GM23338 (cell line): ENCODE measurements around the gene PAQR5. TPM values are rescaled to one million over a fixed set of nuclear protein-coding genes. Genes with fewer than 3 reads are reported as not detected.

Source experiments
- ATAC-seq: fragments of 200-7000 bp; cut with Tn5 transposase; 3 replicates; pipeline ENCODE4 v1.9.1; 2020
- DNase-seq: peaks from one replicate; pipeline ENCODE4 v3.0.0-alpha.2; 2015; ENCODE audit warnings: low spot score
- H2AFZ ChIP-seq: fragments of 200-600 bp; sonication (generic); 2 replicates; pipeline ENCODE4 v1.8.0; 2016; ENCODE audit warnings: antibody characterized with exemption, mild to moderate bottlenecking, moderate library complexity
- H3F3A ChIP-seq: fragments of 200-600 bp; sonication (generic); replicated peaks from 2 replicates; pipeline ENCODE4 v1.8.0; 2017; ENCODE audit warnings: antibody characterized with exemption, mixed run types, low read depth
- H3K27ac ChIP-seq: fragments of 200-600 bp; sonication (generic); 2 replicates; pipeline ENCODE4 v1.6.1; 2016; ENCODE audit warnings: low read depth
- H3K27me3 ChIP-seq: fragments of 200-600 bp; sonication (generic); 2 replicates; pipeline ENCODE4 v1.8.0; 2016; ENCODE audit warnings: mild to moderate bottlenecking, mixed run types, moderate library complexity; ENCODE audit not compliant: insufficient read depth
- H3K36me3 ChIP-seq: fragments of 200-600 bp; sonication (generic); 2 replicates; pipeline ENCODE4 v1.8.0; 2016; ENCODE audit warnings: mild to moderate bottlenecking; ENCODE audit not compliant: insufficient read depth
- H3K4me1 ChIP-seq: fragments of 200-600 bp; sonication (generic); 2 replicates; pipeline ENCODE4 v1.8.0; 2016; ENCODE audit warnings: mild to moderate bottlenecking, moderate library complexity; ENCODE audit not compliant: insufficient read depth
- H3K4me2 ChIP-seq: fragments of 200-600 bp; sonication (generic); 2 replicates; pipeline ENCODE4 v1.7.1; 2017; ENCODE audit warnings: mixed run types
- H3K4me3 ChIP-seq: fragments of 200-600 bp; sonication (generic); 2 replicates; pipeline ENCODE4 v1.6.1; 2016; ENCODE audit warnings: mixed run types
- H3K79me2 ChIP-seq: fragments of 200-600 bp; sonication (generic); replicated peaks from 2 replicates; pipeline ENCODE4 v1.8.0; 2017; ENCODE audit warnings: mild to moderate bottlenecking; ENCODE audit not compliant: insufficient read depth
- H3K9me2 ChIP-seq: fragments of 200-600 bp; sonication (generic); 2 replicates; pipeline ENCODE4 v1.8.0; 2017; ENCODE audit not compliant: insufficient read depth
- H4K20me1 ChIP-seq: fragments of 200-600 bp; sonication (generic); replicated peaks from 2 replicates; pipeline ENCODE4 v1.8.0; 2017; ENCODE audit warnings: mild to moderate bottlenecking; ENCODE audit not compliant: insufficient read depth
- H3K27ac Mint-ChIP-seq: 2 replicates; pipeline ENCODE4 v1.8.0; 2020; ENCODE audit warnings: inconsistent platforms, mild to moderate bottlenecking, moderate library complexity, mixed read lengths
- H3K27me3 Mint-ChIP-seq: 3 replicates; pipeline ENCODE4 v1.8.0; 2022; ENCODE audit warnings: low read depth, mild to moderate bottlenecking, moderate library complexity, mixed read lengths, inconsistent platforms; ENCODE audit not compliant: insufficient read depth, poor library complexity
- H3K36me3 Mint-ChIP-seq: 3 replicates; pipeline ENCODE4 v1.8.0; 2021; ENCODE audit warnings: low read depth, mild to moderate bottlenecking, inconsistent platforms, moderate library complexity, mixed read lengths
- H3K4me1 Mint-ChIP-seq: 3 replicates; pipeline ENCODE4 v1.8.0; 2020; ENCODE audit warnings: mild to moderate bottlenecking, inconsistent platforms, mixed read lengths
- H3K4me3 Mint-ChIP-seq: 3 replicates; pipeline ENCODE4 v1.8.0; 2021; ENCODE audit warnings: moderate library complexity, mild to moderate bottlenecking, inconsistent platforms, mixed read lengths
- H3K9me3 Mint-ChIP-seq: 3 replicates; pipeline ENCODE4 v1.8.0; 2020; ENCODE audit warnings: moderate library complexity, mild to moderate bottlenecking, inconsistent platforms, mixed read lengths
- CREB1 ChIP-seq: fragments of 250-450 bp; sonication (Bioruptor Pico); IDR thresholded peaks from 2 replicates; pipeline ENCODE4 v1.5.0; 2020; ENCODE audit warnings: low read depth, mild to moderate bottlenecking, moderate library complexity
- EZH2 ChIP-seq: fragments of 200-600 bp; sonication (generic); IDR thresholded peaks from one replicate; pipeline ENCODE4 v1.8.0; 2017; ENCODE audit warnings: antibody characterized with exemption, mild to moderate bottlenecking, low read depth; ENCODE audit not compliant: unreplicated experiment
- EZH2phosphoT487 ChIP-seq: fragments of 200-600 bp; sonication (generic); IDR thresholded peaks from one replicate; pipeline ENCODE4 v1.8.1; 2018; ENCODE audit warnings: antibody characterized with exemption; ENCODE audit not compliant: unreplicated experiment
- JUNB ChIP-seq: IDR thresholded peaks from one replicate; pipeline ENCODE4 v1.6.1; 2016; ENCODE audit warnings: antibody characterized with exemption; ENCODE audit not compliant: unreplicated experiment
- NANOG ChIP-seq: IDR thresholded peaks from 2 replicates; pipeline ENCODE4 v1.6.1; 2016; ENCODE audit warnings: antibody characterized with exemption, borderline replicate concordance
- POLR2AphosphoS5 ChIP-seq: IDR thresholded peaks from 2 replicates; pipeline ENCODE4 v1.6.1; 2016; ENCODE audit warnings: antibody characterized with exemption, low read depth
- STAT1 ChIP-seq: IDR thresholded peaks from one replicate; pipeline ENCODE4 v1.6.1; 2016; ENCODE audit warnings: antibody characterized with exemption; ENCODE audit not compliant: unreplicated experiment
- ZNF114 ChIP-seq: fragments of 250-450 bp; sonication (Bioruptor Pico); IDR thresholded peaks from 2 replicates; pipeline ENCODE4 v1.5.0; 2020; ENCODE audit warnings: mild to moderate bottlenecking, moderate library complexity
- ZNF462 ChIP-seq: fragments of 250-450 bp; sonication (Bioruptor Pico); IDR thresholded peaks from 2 replicates; pipeline ENCODE4 v1.5.0; 2020; ENCODE audit warnings: mild to moderate bottlenecking, moderate library complexity
- polyA plus RNA-seq: library from polyadenylated mRNA; unstranded; fragments of >200 nt; fragmentation: Nextera tagmentation; extraction: Ambion mirVana; gene quantifications from 2 replicates; pipeline ENCODE4 v1.2.1, GENCODE V29; 2016
- total RNA-seq: library from RNA; depleted of rRNA; stranded (reverse); fragments of >200 nt; shearing (Covaris generic); gene quantifications from 2 replicates; pipeline ENCODE4 v1.2.3, GENCODE V29; 2014
- TF ChIP-seq, protein P1 (sequence below): IDR thresholded peaks from one replicate; pipeline ENCODE4 v1.6.1; 2018; ENCODE audit warnings: antibody characterized with exemption; ENCODE audit not compliant: unreplicated experiment

The PAQR5 gene
- total and polyA plus RNA-seq, 2 experiments from 2014 or later, result 8.7 to 14.5 TPM

GRCh38 chr15:69289342-69290146 is 9.2 kb upstream of the PAQR5 start:
- H3K79me2 ChIP-seq, result no peaks in the 10 kb centered on the region
- no peak overlapping the region for H3K4me3 Mint-ChIP-seq
- no peak overlapping the region for H3K27ac Mint-ChIP-seq
- no peaks in the 10 kb centered on the region for H4K20me1 ChIP-seq
- ATAC-seq (peak; percentile 75), DNase-seq (no peak)
- H2AFZ ChIP-seq, result peak overlapping the region; percentile 91
- no peaks in the 10 kb centered on the region for H3K9me3 Mint-ChIP-seq
- H3K27ac ChIP-seq, result no peak overlapping the region
- no peak overlapping the region for H3K4me3 ChIP-seq
- H3K36me3 Mint-ChIP-seq, result no peaks in the 10 kb centered on the region
- no peaks in the 10 kb centered on the region for H3K36me3 ChIP-seq
- peaks cover 10% of the 10 kb centered on the region for H3K4me1 Mint-ChIP-seq
- TF ChIP-seq STAT1 (no peak), EZH2phosphoT487 (no peak), POLR2AphosphoS5 (no peak), NANOG (no peak), JUNB (no peak)
- TF ChIP-seq, protein P1, sequence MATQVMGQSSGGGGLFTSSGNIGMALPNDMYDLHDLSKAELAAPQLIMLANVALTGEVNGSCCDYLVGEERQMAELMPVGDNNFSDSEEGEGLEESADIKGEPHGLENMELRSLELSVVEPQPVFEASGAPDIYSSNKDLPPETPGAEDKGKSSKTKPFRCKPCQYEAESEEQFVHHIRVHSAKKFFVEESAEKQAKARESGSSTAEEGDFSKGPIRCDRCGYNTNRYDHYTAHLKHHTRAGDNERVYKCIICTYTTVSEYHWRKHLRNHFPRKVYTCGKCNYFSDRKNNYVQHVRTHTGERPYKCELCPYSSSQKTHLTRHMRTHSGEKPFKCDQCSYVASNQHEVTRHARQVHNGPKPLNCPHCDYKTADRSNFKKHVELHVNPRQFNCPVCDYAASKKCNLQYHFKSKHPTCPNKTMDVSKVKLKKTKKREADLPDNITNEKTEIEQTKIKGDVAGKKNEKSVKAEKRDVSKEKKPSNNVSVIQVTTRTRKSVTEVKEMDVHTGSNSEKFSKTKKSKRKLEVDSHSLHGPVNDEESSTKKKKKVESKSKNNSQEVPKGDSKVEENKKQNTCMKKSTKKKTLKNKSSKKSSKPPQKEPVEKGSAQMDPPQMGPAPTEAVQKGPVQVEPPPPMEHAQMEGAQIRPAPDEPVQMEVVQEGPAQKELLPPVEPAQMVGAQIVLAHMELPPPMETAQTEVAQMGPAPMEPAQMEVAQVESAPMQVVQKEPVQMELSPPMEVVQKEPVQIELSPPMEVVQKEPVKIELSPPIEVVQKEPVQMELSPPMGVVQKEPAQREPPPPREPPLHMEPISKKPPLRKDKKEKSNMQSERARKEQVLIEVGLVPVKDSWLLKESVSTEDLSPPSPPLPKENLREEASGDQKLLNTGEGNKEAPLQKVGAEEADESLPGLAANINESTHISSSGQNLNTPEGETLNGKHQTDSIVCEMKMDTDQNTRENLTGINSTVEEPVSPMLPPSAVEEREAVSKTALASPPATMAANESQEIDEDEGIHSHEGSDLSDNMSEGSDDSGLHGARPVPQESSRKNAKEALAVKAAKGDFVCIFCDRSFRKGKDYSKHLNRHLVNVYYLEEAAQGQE, result no peak
- no peaks in the 10 kb centered on the region for H3K27me3 ChIP-seq
- H3K27me3 Mint-ChIP-seq, result no peaks in the 10 kb centered on the region
- peaks cover 7% of the 10 kb centered on the region; the same call in 1 of the 2 replicates for H3K4me1 ChIP-seq
- no peaks in the 10 kb centered on the region for H3F3A ChIP-seq
- H3K9me2 ChIP-seq, result no peaks in the 10 kb centered on the region
- H3K4me2 ChIP-seq, result no peak overlapping the region

DNA sequence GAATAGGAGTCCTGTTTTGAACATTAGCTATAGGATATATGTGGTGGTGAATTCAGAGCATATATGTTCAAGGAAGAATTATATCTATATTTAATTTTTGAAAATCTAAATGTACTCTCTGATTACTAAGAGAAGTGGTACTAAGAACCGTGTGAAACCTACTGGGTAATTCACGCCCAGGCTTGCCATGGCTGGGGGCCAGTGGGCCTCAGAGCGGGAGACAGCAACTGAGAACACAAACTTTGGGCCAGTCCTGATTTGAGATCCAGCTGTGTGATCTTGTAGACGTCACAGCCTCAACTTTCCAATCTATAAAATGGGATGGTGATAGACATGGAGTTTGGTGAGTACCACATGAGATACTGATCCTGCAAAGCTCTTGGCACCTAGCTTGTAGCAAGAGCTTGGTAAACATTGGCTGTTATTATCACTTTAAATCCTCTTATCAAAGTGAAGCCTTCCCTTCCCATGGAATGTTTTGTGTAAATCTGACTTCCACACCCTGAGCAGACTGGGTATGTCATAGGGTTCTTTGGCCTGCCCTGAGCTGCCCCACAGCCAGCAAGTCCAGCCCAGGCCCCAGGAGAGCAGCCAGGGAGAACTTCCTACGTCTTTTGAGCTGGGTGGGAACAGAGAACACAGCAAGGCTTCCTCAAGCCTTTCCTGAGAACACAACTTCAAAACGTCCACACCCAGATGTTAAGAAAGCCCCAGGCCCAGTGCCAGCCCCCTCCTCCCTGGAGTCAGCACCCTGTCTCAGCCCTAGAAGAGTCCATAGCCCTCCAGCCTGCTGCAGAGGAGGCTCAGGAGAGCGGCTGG is 8.2 kb upstream of the PAQR5 start:
- no peaks in the 10 kb centered on the region for H3K9me3 Mint-ChIP-seq
- DNase-seq (no peak), ATAC-seq (no peak)
- no peaks in the 10 kb centered on the region for H3K27me3 ChIP-seq
- H3K27ac Mint-ChIP-seq, result no peak overlapping the region
- no peaks in the 10 kb centered on the region for H3K9me2 ChIP-seq
- no peaks in the 10 kb centered on the region for H3K36me3 Mint-ChIP-seq
- no peak overlapping the region for H3K4me2 ChIP-seq
- H3K27me3 Mint-ChIP-seq, result no peaks in the 10 kb centered on the region
- H3F3A ChIP-seq, result no peaks in the 10 kb centered on the region
- H3K4me3 Mint-ChIP-seq, result no peak overlapping the region
- H2AFZ ChIP-seq, result no peak overlapping the region
- H3K4me3 ChIP-seq, result no peak overlapping the region
- peaks cover 10% of the 10 kb centered on the region for H3K4me1 Mint-ChIP-seq
- H3K27ac ChIP-seq, result no peak overlapping the region
- H3K36me3 ChIP-seq, result no peaks in the 10 kb centered on the region
- H4K20me1 ChIP-seq, result no peaks in the 10 kb centered on the region
- peaks cover 7% of the 10 kb centered on the region; the same call in 1 of the 2 replicates for H3K4me1 ChIP-seq
- H3K79me2 ChIP-seq, result no peaks in the 10 kb centered on the region
- TF ChIP-seq ZNF114 (CRISPR knock-in tag) (no peak), EZH2 (no peak), EZH2phosphoT487 (no peak), ZNF462 (CRISPR knock-in tag) (no peak), STAT1 (no peak), JUNB (no peak), CREB1 (no peak), NANOG (no peak)
